ENCODE data around the gene SETD6. TPM values are rescaled to one million over a fixed set of nuclear protein-coding genes. Genes with fewer than 3 reads are reported as not detected.

Gene SETD6
- total RNA-seq, 1 donor from 2014 or later: 31.1 TPM

GRCh38 chr16:58506241-58507194, 8.8 kb upstream of the SETD6 start:
- Mint-ChIP-seq H3K36me3 (ENCODE audit: low read depth) (no peaks in the 10 kb centered on the region), H3K4me3 (no peak overlapping the region), H3K27ac (no peak overlapping the region), H3K4me1 (peaks cover 7% of the 10 kb centered on the region), H3K27me3 (peaks cover 9% of the 10 kb centered on the region), H3K9me3 (no peaks in the 10 kb centered on the region)
- CTCF ChIA-PET: no interaction called here
- TF ChIP-seq CTCF (IDR thresholded peaks at IDR 0.05): no peak
- no peak for DNase-seq
- POLR2A ChIA-PET: no interaction called here
- ATAC-seq (ENCODE audit: low read depth): no peak
- intact Hi-C loops (cut with micrococcal nuclease): no loop called here

GRCh38 chr16:58507195-58507962, 7.9 kb upstream of the SETD6 start:
- no peaks in the 10 kb centered on the region for H3K9me3 Mint-ChIP-seq
- no peak for TF ChIP-seq CTCF (IDR thresholded peaks at IDR 0.05)
- intact Hi-C loops (cut with micrococcal nuclease): no loop called here
- DNase-seq (no peak), ATAC-seq (ENCODE audit: low read depth) (no peak)
- ChIA-PET CTCF (no interaction called here), POLR2A (no interaction called here)
- peaks cover 2% of the 10 kb centered on the region for H3K4me1 Mint-ChIP-seq
- H3K27ac Mint-ChIP-seq: no peak overlapping the region
- H3K4me3 Mint-ChIP-seq: no peak overlapping the region
- no peaks in the 10 kb centered on the region for H3K36me3 Mint-ChIP-seq (ENCODE audit: low read depth)
- peaks cover 7% of the 10 kb centered on the region for H3K27me3 Mint-ChIP-seq

- no peak overlapping the region for H3K27ac Mint-ChIP-seq
- no peak for DNase-seq
- POLR2A ChIA-PET: no interaction called here
- CTCF ChIA-PET: interaction anchor here (1.2 to 1.6 kb wide), 2 partner anchors 151 to 248 kb away, joined by 3 to 4 read pairs; no protein-coding TSS in a partner anchor
- H3K4me1 Mint-ChIP-seq: peaks cover 2% of the 10 kb centered on the region
- no peak for ATAC-seq (ENCODE audit: low read depth)
- H3K9me3 Mint-ChIP-seq: no peaks in the 10 kb centered on the region
- intact Hi-C loops (cut with micrococcal nuclease): no loop called here
- no peaks in the 10 kb centered on the region for H3K36me3 Mint-ChIP-seq (ENCODE audit: low read depth)
- no peak for TF ChIP-seq CTCF (IDR thresholded peaks at IDR 0.05)
- no peak overlapping the region for H3K4me3 Mint-ChIP-seq
- peaks cover 2% of the 10 kb centered on the region for H3K27me3 Mint-ChIP-seq
Measured at GRCh38 chr16:58507963-58508670, 7.2 kb upstream of the SETD6 start.

GRCh38 chr16:58508671-58509251, 6.6 kb upstream of the SETD6 start:
- TF ChIP-seq CTCF (IDR thresholded peaks at IDR 0.05): no peak
- peaks cover 2% of the 10 kb centered on the region for H3K4me1 Mint-ChIP-seq
- no peak for ATAC-seq (ENCODE audit: low read depth)
- H3K27me3 Mint-ChIP-seq: no peaks in the 10 kb centered on the region
- no peaks in the 10 kb centered on the region for H3K9me3 Mint-ChIP-seq
- no peak overlapping the region for H3K4me3 Mint-ChIP-seq
- CTCF ChIA-PET: interaction anchor here (1.2 to 1.6 kb wide), 2 partner anchors 150 to 247 kb away, joined by 3 to 4 read pairs; no protein-coding TSS in a partner anchor
- no peaks in the 10 kb centered on the region for H3K36me3 Mint-ChIP-seq (ENCODE audit: low read depth)
- POLR2A ChIA-PET: no interaction called here
- no peak overlapping the region for H3K27ac Mint-ChIP-seq
- intact Hi-C loops (cut with micrococcal nuclease): no loop called here
- DNase-seq: no peak
